ENCODE results near the gene CLDN3.
"Not testable (repeated sequence)": the region's sequence is repeated elsewhere in the genome, so short reads cannot be mapped to it uniquely, and the experiment has no call there.

Gene CLDN3

GRCh38 chr7:73736885-73737284, 33.2 kb downstream of the CLDN3 start:
- no peak for DNase-seq

GRCh38 chr7:73735528-73735905, 34.6 kb downstream of the CLDN3 start:
- no peak for DNase-seq

- peak; percentile 57 to 87 for DNase-seq
Measured at GRCh38 chr7:73734619-73735527, 35.2 kb downstream of the CLDN3 start.

- no peak for DNase-seq
Measured at GRCh38 chr7:73732397-73732796, 37.7 kb downstream of the CLDN3 start.

- DNase-seq = no peak
Measured at GRCh38 chr7:73730485-73730884, 39.6 kb downstream of the CLDN3 start.

- DNase-seq = no peak
Measured at GRCh38 chr7:73728551-73728950, 41.5 kb downstream of the CLDN3 start.

GRCh38 chr7:73727952-73728351, 42.1 kb downstream of the CLDN3 start:
- DNase-seq = no peak

- no peak for DNase-seq
Measured at GRCh38 chr7:73726083-73726466, 44.0 kb downstream of the CLDN3 start.

GRCh38 chr7:73723813-73724212, 46.3 kb downstream of the CLDN3 start:
- DNase-seq = no peak

GRCh38 chr7:73722785-73723184, 47.3 kb downstream of the CLDN3 start:
- no peak for DNase-seq

- not testable (repeated sequence) for DNase-seq
Measured at GRCh38 chr7:73722182-73722581, 47.9 kb downstream of the CLDN3 start.

GRCh38 chr7:73721377-73721817, 48.7 kb downstream of the CLDN3 start:
- DNase-seq = no peak

GRCh38 chr7:73720443-73720842, 49.6 kb downstream of the CLDN3 start:
- not testable (repeated sequence) for DNase-seq

GRCh38 chr7:73719806-73720169, 50.3 kb downstream of the CLDN3 start:
- DNase-seq = peak in 1 of 2 experiments; percentile 34

All from NCI-H526 (cell line).